Nephron progenitor cell (in vitro differentiated cells): Measurements from ENCODE around the gene MBD4.
A peak's percentile ranks its signal among the peaks of the same experiment; 100 is the strongest.
"Not testable (repeated sequence)": the region's sequence is repeated elsewhere in the genome, so short reads cannot be mapped to it uniquely, and the experiment has no call there.

Source experiments
- DNase-seq: peaks from one replicate; pipeline ENCODE4 v3.0.0; 2021
- H3K27ac Mint-ChIP-seq: 2 replicates; pipeline ENCODE4 v1.8.0; 2021; ENCODE audit warnings: mild to moderate bottlenecking, moderate library complexity, mixed read lengths
- H3K27me3 Mint-ChIP-seq: 2 replicates; pipeline ENCODE4 v1.8.0; 2021; ENCODE audit warnings: mild to moderate bottlenecking, low read depth, mixed read lengths; ENCODE audit not compliant: poor library complexity
- H3K36me3 Mint-ChIP-seq: 2 replicates; pipeline ENCODE4 v1.8.0; 2021; ENCODE audit warnings: low read depth, mixed read lengths
- H3K4me1 Mint-ChIP-seq: 2 replicates; pipeline ENCODE4 v1.8.0; 2021; ENCODE audit warnings: mixed read lengths
- H3K4me3 Mint-ChIP-seq: 2 replicates; pipeline ENCODE4 v1.8.0; 2021; ENCODE audit warnings: mild to moderate bottlenecking, moderate library complexity, mixed read lengths
- H3K9me3 Mint-ChIP-seq: 2 replicates; pipeline ENCODE4 v1.8.0; 2021; ENCODE audit warnings: mild to moderate bottlenecking, moderate library complexity, mixed read lengths
- TF ChIP-seq, protein P1 (sequence below): fragments of 200-600 bp; sonication (generic); IDR thresholded peaks from 2 replicates; pipeline ENCODE4 v1.5.0; 2021; ENCODE audit warnings: antibody characterized with exemption

The MBD4 gene

DNA sequence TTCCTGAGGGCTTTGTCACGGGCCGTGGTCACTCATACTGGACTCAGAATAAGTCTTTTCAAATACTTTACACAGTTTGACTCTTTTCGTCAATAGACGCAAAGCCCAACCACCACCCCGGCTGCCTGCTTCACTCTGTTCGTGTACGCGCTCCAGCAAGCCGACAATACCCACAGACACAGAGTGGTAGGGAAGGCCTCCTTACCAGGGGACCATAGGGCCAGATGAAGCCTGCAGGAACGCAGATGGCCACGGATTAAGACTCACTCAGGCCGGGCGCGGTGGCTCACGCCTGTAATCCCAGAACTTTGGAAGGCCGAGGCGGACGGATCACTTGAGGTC, 41.0 kb downstream of the MBD4 start:
- peak overlapping the region; percentile 100 for H3K27ac Mint-ChIP-seq
- TF ChIP-seq, protein P1, sequence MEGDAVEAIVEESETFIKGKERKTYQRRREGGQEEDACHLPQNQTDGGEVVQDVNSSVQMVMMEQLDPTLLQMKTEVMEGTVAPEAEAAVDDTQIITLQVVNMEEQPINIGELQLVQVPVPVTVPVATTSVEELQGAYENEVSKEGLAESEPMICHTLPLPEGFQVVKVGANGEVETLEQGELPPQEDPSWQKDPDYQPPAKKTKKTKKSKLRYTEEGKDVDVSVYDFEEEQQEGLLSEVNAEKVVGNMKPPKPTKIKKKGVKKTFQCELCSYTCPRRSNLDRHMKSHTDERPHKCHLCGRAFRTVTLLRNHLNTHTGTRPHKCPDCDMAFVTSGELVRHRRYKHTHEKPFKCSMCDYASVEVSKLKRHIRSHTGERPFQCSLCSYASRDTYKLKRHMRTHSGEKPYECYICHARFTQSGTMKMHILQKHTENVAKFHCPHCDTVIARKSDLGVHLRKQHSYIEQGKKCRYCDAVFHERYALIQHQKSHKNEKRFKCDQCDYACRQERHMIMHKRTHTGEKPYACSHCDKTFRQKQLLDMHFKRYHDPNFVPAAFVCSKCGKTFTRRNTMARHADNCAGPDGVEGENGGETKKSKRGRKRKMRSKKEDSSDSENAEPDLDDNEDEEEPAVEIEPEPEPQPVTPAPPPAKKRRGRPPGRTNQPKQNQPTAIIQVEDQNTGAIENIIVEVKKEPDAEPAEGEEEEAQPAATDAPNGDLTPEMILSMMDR: no peak
- DNase-seq: peak; percentile 25
- peaks cover 45% of the 10 kb centered on the region for H3K4me1 Mint-ChIP-seq
- H3K9me3 Mint-ChIP-seq: no peaks in the 10 kb centered on the region
- peak overlapping the region; percentile 99 for H3K4me3 Mint-ChIP-seq
- peaks cover 5% of the 10 kb centered on the region for H3K27me3 Mint-ChIP-seq
- H3K36me3 Mint-ChIP-seq: peaks cover 4% of the 10 kb centered on the region

DNA sequence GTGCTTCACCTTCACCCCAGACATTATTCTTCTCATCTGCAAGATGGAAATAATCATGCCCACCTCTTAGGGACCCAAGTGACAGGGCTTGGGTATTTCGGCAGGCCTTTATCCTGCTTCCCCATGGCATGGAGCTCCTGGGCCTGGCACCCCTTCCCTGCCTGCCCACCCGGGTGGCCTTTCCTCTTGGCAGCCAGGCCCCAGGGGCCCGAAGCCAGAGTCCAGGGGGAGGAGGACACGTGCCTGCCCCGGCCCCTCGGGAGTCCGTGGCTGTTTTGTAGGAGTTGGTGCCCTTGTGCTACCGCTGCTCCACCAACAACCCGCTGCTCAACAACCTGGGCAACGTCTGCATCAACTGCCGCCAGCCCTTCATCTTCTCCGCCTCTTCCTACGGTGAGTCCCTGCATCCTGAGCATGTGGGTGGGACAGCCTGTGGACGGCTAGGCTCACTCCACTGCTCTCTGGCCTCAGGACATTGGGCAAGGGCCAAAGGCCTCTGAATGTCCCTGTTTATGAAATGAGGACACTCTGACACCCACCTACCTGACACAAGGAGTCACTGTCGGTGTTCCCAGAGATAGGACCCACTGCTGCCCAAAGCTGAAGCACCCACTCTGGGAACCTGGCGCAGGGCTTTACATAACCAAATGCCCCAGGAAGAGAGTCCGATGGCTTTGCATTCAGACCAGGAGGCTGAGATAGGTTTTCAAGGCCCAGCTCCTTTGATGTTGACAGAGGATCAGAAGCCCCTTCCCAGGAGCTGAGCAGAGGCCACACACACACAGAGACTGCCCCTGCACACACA, 45.8 kb downstream of the MBD4 start:
- not testable (repeated sequence) for H3K4me3 Mint-ChIP-seq, DNase-seq, H3K9me3 Mint-ChIP-seq, H3K27me3 Mint-ChIP-seq
- Mint-ChIP-seq H3K36me3 (peaks cover 27% of the 10 kb centered on the region), H3K27ac (peak overlapping the region; percentile 77), H3K4me1 (peaks cover 40% of the 10 kb centered on the region)

DNA sequence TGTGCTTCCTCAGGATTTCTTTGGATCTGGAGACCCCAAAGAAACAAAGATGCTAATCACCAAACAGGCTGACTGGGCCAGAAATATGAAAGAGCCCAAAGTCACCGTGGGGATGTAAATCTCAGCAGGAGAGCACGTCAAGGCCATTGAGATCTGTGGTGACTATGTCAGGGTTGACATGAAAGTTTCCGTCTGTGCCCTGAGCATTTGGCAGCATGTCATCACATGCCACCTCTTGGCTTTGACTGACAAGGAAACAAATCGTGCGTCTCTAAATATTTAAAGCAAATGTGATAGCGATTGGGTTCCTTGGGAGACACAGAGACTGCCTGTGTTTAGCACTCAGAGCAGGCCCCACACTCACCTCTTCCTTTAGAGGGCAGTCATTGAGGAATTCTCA, 46.5 kb downstream of the MBD4 start:
- DNase-seq: no peak
- TF ChIP-seq, protein P1: no peak
- H3K27me3 Mint-ChIP-seq: no peaks in the 10 kb centered on the region
- H3K9me3 Mint-ChIP-seq: no peaks in the 10 kb centered on the region
- peak overlapping the region; percentile 77 for H3K27ac Mint-ChIP-seq
- H3K36me3 Mint-ChIP-seq: peaks cover 29% of the 10 kb centered on the region
- peaks cover 33% of the 10 kb centered on the region for H3K4me1 Mint-ChIP-seq
- no peak overlapping the region for H3K4me3 Mint-ChIP-seq

DNA sequence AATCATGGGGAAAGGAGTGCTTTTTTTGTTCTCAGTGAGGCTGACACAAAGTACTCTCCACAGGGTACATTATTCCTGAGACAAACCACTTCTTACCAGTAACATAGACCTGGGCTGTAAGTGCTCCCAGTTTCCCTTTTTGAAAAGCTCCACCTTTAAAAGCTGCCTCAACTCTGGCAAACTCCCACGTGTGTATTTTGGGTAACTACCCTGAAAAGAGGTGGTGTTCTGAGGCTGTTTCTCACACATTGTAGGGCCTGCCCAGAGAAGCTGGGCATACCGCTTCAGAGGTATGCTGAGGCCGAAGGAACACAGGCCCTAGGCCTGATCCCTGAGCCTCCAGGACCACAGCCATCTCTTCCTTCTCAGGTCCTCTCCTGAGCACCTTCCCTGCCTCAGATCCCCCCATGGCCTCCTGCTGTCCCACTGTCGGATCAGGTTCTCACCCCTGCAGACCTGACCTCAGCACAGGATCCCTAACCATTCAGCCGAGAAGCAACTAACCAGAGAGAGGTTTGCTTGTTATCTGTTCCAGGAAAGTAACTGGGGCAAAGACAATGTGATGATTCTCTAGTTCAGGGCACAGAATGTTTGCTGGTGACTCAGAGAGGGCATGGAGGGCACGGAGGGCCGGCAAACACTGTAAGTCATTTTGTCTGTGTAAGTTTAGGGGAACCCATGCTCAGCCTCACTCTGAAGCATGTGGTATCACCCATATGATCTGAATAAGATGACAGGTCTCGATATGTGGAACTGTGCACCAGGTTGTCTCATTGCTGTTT, 47.5 kb downstream of the MBD4 start:
- H3K4me3 Mint-ChIP-seq, H3K9me3 Mint-ChIP-seq, H3K27ac Mint-ChIP-seq, H3K27me3 Mint-ChIP-seq, DNase-seq: not testable (repeated sequence)
- Mint-ChIP-seq H3K36me3 (peaks cover 37% of the 10 kb centered on the region), H3K4me1 (peaks cover 23% of the 10 kb centered on the region)

DNA sequence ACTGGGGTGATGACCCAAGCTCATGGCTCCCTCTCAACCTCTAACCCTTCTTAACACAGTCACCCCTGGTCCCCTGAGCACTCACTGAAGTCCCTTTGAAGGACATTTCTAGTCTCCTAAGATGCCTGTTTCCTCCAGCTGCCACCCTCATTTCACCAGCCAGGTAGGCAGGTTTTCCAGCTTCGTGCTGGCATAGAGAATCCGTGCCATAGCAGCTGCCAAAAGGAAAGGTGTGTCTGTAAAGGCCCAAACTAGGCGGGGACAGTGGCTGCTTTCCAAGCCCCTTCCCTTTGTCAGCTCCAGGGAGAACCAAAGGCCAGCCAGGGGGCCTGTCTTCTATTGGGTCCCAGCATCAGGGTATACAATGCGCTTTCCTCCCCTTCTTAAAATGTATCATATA, 48.2 kb downstream of the MBD4 start:
- not testable (repeated sequence) for H3K4me3 Mint-ChIP-seq, H3K27me3 Mint-ChIP-seq, H3K27ac Mint-ChIP-seq, DNase-seq, H3K9me3 Mint-ChIP-seq
- peaks cover 44% of the 10 kb centered on the region for H3K36me3 Mint-ChIP-seq
- H3K4me1 Mint-ChIP-seq: peaks cover 16% of the 10 kb centered on the region

DNA sequence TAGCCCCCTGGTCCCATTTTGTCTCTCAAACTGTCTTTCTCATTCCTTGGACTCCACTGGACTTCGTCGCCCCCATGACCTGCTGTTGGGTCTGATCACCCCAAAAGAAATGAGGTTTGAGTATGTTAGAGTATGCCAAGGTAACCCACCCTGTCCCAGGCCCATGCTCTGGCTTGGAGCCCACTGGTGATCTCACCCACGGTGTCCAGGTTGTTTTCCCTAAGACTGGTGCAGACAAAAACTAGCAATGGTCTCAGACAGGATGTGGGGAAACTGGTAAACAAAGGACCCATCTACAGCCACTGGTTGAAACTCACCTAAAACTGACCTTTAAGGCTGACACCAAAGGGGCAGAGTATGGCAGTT, 50.2 kb downstream of the MBD4 start:
- H3K4me1 Mint-ChIP-seq: peaks cover 2% of the 10 kb centered on the region
- peaks cover 2% of the 10 kb centered on the region for H3K27me3 Mint-ChIP-seq
- H3K27ac Mint-ChIP-seq: peak overlapping the region; percentile 85
- no peaks in the 10 kb centered on the region for H3K9me3 Mint-ChIP-seq
- no peak overlapping the region for H3K4me3 Mint-ChIP-seq
- peaks cover 49% of the 10 kb centered on the region for H3K36me3 Mint-ChIP-seq
- DNase-seq: no peak
- TF ChIP-seq, protein P1: no peak

DNA sequence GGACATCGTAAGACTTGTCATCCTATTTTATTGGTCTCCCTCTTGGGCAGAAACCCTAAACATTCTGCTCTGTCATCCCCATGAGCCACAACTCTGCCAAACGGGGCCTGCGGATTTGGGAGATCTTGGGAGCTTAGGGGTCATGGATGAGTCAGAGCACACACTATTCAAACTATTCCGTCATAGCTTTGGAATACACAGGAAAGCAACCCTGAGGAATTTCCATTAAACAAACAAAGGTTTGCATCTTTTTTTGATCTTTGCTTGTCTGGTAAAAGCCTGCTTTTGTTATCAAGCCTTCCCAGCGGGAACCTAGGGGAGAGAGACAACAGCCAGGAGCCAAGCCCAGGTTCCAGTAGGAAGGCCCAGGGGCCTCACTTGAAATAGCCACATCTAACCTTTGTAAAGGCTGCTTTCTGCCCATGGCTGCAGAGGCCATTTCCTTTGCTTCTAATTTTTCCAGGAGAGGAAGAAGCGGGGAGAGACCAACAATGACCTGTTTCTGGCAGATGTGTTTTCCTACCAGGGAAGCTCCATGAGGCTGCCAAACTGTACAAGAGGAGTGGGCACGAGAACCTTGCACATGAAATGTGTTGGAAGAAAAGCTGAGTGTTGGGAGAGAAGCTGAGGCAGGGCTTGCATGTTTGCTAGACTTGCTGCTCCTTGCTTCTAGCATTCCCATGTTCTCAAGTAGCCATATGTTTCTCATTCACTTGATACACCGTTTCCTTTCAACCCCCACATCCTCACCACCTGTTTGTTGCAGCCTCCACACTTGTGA, 50.8 kb downstream of the MBD4 start:
- H3K27me3 Mint-ChIP-seq, H3K9me3 Mint-ChIP-seq, H3K4me1 Mint-ChIP-seq, DNase-seq, H3K4me3 Mint-ChIP-seq: not testable (repeated sequence)
- Mint-ChIP-seq H3K36me3 (peaks cover 48% of the 10 kb centered on the region), H3K27ac (peak overlapping the region; percentile 85)
